SK-N-MC (cell line): ENCODE measurements around the gene SEC31A.

Experiments
- EZH2 ChIP-seq: fragments of 200-600 bp; sonication (generic); IDR thresholded peaks from one replicate; pipeline ENCODE4 v1.6.1; 2017; ENCODE audit warnings: antibody characterized with exemption
- FOXP2 ChIP-seq: optimal IDR thresholded peaks from 2 replicates; pipeline ENCODE3; 2011; ENCODE audit warnings: mild to moderate bottlenecking, moderate library complexity; ENCODE audit not compliant: insufficient read depth; ENCODE audit errors: extremely low read length, control extremely low read depth
- POLR2AphosphoS5 ChIP-seq: IDR thresholded peaks from 2 replicates; pipeline ENCODE4 v1.6.1; 2012; ENCODE audit warnings: mild to moderate bottlenecking, low read depth, low read length, borderline replicate concordance

DNA sequence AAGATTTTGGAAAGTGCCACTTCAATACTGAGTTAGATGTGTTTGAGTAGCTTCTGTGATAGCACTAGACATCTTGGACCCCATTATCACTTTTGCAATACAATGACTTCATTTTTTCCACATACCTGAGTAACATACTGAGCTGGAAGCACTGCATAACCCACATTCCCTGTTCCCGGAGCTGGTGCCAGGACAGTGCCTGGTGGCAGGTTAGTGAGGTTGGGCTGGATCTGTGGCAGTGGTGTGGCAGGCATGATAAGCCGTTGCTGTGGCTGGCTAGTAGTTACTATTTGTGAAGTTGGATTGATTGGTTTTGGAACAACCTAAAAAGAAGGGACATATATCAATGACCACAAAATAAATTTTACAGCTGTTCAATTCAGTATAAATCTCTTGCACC is 48.5 kb upstream of the SEC31A start:
- no peak for TF ChIP-seq POLR2AphosphoS5
- no peak for TF ChIP-seq EZH2
- TF ChIP-seq FOXP2: no peak
